ENCODE results near the gene ASTN2. TPM values are rescaled to one million over a fixed set of nuclear protein-coding genes. Genes with fewer than 3 reads are reported as not detected.
"Not testable (repeated sequence)": the region's sequence is repeated elsewhere in the genome, so short reads cannot be mapped to it uniquely, and the experiment has no call there.

Gene ASTN2
- polyA plus RNA-seq, 1 donor from 2014 or later = 6.8 TPM

- Histone ChIP-seq H4K20me1 (ENCODE audit: insufficient read depth) (no peaks in the 10 kb centered on the region), H3K9me3 (ENCODE audit: low read length) (no peaks in the 10 kb centered on the region), H3K9me2 (ENCODE audit: insufficient read depth, low read length) (no peaks in the 10 kb centered on the region), H3K27ac (ENCODE audit: low read length) (no peak overlapping the region), H2AFZ (ENCODE audit: low read depth, low read length) (no peak overlapping the region), H3F3A (ENCODE audit: insufficient read depth, low read length, poor library complexity, severe bottlenecking) (no peaks in the 10 kb centered on the region), H3K27me3 (ENCODE audit: insufficient read depth, low read depth, low read length) (no peaks in the 10 kb centered on the region), H3K9ac (ENCODE audit: low read length) (no peak overlapping the region), H3K4me3 (ENCODE audit: low read length) (no peak overlapping the region), H3K36me3 (ENCODE audit: insufficient read depth, low read length) (no peaks in the 10 kb centered on the region), H3K79me2 (replicated peaks; ENCODE audit: insufficient read depth, low read length) (no peaks in the 10 kb centered on the region), H3K4me2 (ENCODE audit: low read length) (no peak overlapping the region)
- TF ChIP-seq, protein P1, sequence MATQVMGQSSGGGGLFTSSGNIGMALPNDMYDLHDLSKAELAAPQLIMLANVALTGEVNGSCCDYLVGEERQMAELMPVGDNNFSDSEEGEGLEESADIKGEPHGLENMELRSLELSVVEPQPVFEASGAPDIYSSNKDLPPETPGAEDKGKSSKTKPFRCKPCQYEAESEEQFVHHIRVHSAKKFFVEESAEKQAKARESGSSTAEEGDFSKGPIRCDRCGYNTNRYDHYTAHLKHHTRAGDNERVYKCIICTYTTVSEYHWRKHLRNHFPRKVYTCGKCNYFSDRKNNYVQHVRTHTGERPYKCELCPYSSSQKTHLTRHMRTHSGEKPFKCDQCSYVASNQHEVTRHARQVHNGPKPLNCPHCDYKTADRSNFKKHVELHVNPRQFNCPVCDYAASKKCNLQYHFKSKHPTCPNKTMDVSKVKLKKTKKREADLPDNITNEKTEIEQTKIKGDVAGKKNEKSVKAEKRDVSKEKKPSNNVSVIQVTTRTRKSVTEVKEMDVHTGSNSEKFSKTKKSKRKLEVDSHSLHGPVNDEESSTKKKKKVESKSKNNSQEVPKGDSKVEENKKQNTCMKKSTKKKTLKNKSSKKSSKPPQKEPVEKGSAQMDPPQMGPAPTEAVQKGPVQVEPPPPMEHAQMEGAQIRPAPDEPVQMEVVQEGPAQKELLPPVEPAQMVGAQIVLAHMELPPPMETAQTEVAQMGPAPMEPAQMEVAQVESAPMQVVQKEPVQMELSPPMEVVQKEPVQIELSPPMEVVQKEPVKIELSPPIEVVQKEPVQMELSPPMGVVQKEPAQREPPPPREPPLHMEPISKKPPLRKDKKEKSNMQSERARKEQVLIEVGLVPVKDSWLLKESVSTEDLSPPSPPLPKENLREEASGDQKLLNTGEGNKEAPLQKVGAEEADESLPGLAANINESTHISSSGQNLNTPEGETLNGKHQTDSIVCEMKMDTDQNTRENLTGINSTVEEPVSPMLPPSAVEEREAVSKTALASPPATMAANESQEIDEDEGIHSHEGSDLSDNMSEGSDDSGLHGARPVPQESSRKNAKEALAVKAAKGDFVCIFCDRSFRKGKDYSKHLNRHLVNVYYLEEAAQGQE (IDR thresholded peaks at IDR 0.05; ENCODE audit: borderline replicate concordance) = no peak
- TF ChIP-seq RAD21 (conservative IDR thresholded peaks at IDR 0.05) (no peak), POLR2AphosphoS5 (IDR thresholded peaks at IDR 0.05) (no peak), TAF1 (IDR thresholded peaks at IDR 0.05; ENCODE audit: low read depth) (no peak), EZH2 (IDR thresholded peaks at IDR 0.05; ENCODE audit: borderline replicate concordance, insufficient read depth, low read length, poor library complexity, severe bottlenecking) (no peak), MXI1 (conservative IDR thresholded peaks at IDR 0.05; ENCODE audit: poor library complexity, severe bottlenecking) (no peak), SMC3 (conservative IDR thresholded peaks at IDR 0.05; ENCODE audit: poor library complexity) (no peak), EP300 (conservative IDR thresholded peaks at IDR 0.05; ENCODE audit: poor library complexity, severe bottlenecking) (no peak)
- TF ChIP-seq, protein P2, sequence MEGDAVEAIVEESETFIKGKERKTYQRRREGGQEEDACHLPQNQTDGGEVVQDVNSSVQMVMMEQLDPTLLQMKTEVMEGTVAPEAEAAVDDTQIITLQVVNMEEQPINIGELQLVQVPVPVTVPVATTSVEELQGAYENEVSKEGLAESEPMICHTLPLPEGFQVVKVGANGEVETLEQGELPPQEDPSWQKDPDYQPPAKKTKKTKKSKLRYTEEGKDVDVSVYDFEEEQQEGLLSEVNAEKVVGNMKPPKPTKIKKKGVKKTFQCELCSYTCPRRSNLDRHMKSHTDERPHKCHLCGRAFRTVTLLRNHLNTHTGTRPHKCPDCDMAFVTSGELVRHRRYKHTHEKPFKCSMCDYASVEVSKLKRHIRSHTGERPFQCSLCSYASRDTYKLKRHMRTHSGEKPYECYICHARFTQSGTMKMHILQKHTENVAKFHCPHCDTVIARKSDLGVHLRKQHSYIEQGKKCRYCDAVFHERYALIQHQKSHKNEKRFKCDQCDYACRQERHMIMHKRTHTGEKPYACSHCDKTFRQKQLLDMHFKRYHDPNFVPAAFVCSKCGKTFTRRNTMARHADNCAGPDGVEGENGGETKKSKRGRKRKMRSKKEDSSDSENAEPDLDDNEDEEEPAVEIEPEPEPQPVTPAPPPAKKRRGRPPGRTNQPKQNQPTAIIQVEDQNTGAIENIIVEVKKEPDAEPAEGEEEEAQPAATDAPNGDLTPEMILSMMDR (IDR thresholded peaks at IDR 0.05; ENCODE audit: poor library complexity, severe bottlenecking) = no peak
Measured at GRCh38 chr9:116842658-116843057, 572.2 kb downstream of the ASTN2 start.

DNA sequence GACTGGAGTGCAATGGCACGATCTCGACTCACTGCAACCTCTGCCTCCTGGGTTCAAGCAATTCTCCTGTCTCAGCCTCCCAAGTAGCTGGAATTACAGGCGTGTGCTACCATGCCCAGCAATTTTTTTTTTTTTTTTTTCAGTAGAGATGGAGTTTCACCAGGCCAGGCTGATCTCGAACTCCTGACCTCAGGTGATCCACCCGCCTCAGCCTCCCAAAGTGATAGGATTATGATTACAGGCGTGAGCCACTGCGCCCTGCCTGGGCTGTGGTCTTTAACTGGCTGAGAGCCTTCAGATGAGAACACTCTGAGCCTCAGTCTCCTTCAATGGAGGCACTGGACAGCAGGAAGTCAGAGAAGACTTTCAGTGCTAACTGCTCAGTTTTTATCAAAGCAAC lies 576.4 kb downstream of the ASTN2 start:
- H3K79me2 ChIP-seq (replicated peaks; ENCODE audit: insufficient read depth, low read length); H3K27me3 ChIP-seq (ENCODE audit: insufficient read depth, low read depth, low read length); H3K36me3 ChIP-seq (ENCODE audit: insufficient read depth, low read length); H3K27ac ChIP-seq (ENCODE audit: low read length); H4K20me1 ChIP-seq (ENCODE audit: insufficient read depth); H3K4me2 ChIP-seq (ENCODE audit: low read length); H3K9ac ChIP-seq (ENCODE audit: low read length); H3K9me2 ChIP-seq (ENCODE audit: insufficient read depth, low read length); H3K9me3 ChIP-seq (ENCODE audit: low read length); H3K4me3 ChIP-seq (ENCODE audit: low read length); H3F3A ChIP-seq (ENCODE audit: insufficient read depth, low read length, poor library complexity, severe bottlenecking); H2AFZ ChIP-seq (ENCODE audit: low read depth, low read length): not testable (repeated sequence)
